ENCODE data around the gene COMMD4. TPM values are rescaled to one million over a fixed set of nuclear protein-coding genes. Genes with fewer than 3 reads are reported as not detected.
"Not testable (repeated sequence)": the region's sequence is repeated elsewhere in the genome, so short reads cannot be mapped to it uniquely, and the experiment has no call there.

Gene COMMD4
- total and polyA plus RNA-seq, 2 of the 4 experiments (the other 2 are of a cell fraction) = 91.2 to 133 TPM

DNA sequence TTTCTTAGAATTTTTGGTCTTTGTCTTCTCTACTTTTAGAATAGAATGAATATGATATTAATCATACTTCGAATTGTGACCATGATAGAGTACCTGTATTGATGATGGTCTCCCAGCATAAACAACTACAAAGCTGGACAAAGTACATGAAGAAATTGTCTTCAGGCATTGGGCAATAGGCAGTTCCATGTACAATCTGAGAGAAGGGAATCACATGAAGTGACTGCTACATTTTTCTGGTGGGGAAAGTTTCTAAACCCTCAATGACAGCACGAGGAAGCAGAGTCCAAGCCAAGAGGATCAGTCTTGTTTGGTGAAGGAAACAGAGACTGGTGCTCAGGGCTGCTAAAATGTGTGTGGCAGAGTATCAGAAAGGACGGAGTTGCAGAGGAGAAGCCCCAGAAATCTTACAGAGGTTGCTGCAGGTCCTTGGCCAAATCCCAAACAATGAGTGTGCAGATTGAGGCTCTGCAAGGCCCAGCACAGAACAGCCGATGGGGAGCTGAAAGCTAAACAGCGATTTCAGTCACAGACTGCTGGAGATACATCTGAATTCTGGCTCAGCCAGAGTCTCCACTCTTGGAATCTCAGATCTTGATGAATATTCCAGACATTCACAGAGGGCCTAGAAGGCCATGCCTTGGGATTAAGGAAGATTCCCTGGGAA, 16.5 kb upstream of the COMMD4 start:
- DNase-seq; dilution Hi-C loops (cut with HindIII; ENCODE audit: low sequenced_read_pairs, unreplicated experiment); H2AK5ac ChIP-seq (ENCODE audit: low read depth, low read length); H3K9me1 ChIP-seq (ENCODE audit: insufficient read depth, low read length); H4K5ac ChIP-seq (ENCODE audit: low read depth, low read length); POLR2A ChIA-PET (ENCODE audit: unreplicated experiment); H3K9me3 ChIP-seq (ENCODE audit: control insufficient read depth, insufficient read depth, low read length); H3K4me3 ChIP-seq (ENCODE audit: insufficient read depth, low read depth, low read length); H2BK15ac ChIP-seq (ENCODE audit: low read depth, low read length); H3K9ac ChIP-seq (ENCODE audit: low read depth, low read length); H3K56ac ChIP-seq (ENCODE audit: extremely low read depth, insufficient read depth, low read length); H3K14ac ChIP-seq (replicated peaks; ENCODE audit: low read depth, low read length); H2BK20ac ChIP-seq (ENCODE audit: low read depth, low read length); H3K4me2 ChIP-seq (ENCODE audit: low read depth, low read length); H2AFZ ChIP-seq (replicated peaks; ENCODE audit: low read length, poor library complexity); H3K4ac ChIP-seq (ENCODE audit: low read depth, low read length); H2BK120ac ChIP-seq (ENCODE audit: low read depth, low read length); in situ Hi-C loops (cut with MboI; ENCODE audit: low sequenced_read_pairs); H4K91ac ChIP-seq (ENCODE audit: insufficient read depth, low read depth, low read length); BruUV-seq (replicated peaks); CTCF ChIA-PET; H3K23ac ChIP-seq (ENCODE audit: low read depth, low read length); H3K18ac ChIP-seq (ENCODE audit: low read depth, low read length); H2AK9ac ChIP-seq (replicated peaks; ENCODE audit: low read depth, low read length, poor library complexity); H3K36me3 ChIP-seq (ENCODE audit: control insufficient read depth, insufficient read depth, low read length); H3K27ac ChIP-seq (ENCODE audit: insufficient read depth, low read length); H3K4me1 ChIP-seq (ENCODE audit: control insufficient read depth, insufficient read depth, low read length); H3K79me1 ChIP-seq (ENCODE audit: low read depth in 1 of 2, low read length in 2 of 2); intact Hi-C loops (cut with micrococcal nuclease); H2BK5ac ChIP-seq (ENCODE audit: low read depth, low read length, poor library complexity, severe bottlenecking); H4K8ac ChIP-seq (ENCODE audit: low read depth in 2 of 2, low read length in 2 of 2); H4K20me1 ChIP-seq (ENCODE audit: insufficient read depth, low read length); ATAC-seq (ENCODE audit: low read depth): not testable (repeated sequence)
- peaks cover 33% of the 10 kb centered on the region for H3K27me3 ChIP-seq (ENCODE audit: control insufficient read depth, insufficient read depth, low read length)
- WGBS, 2 experiments (ENCODE audit: extremely low coverage in 2 of 2, insufficient read length in 1 of 2) = no CpG with 5 or more reads among the region's 5 CpGs

Data from IMR-90 (cell line).